Right lobe of liver (tissue), 6 donors: ENCODE measurements around the gene ITGA7. TPM values are rescaled to one million over a fixed set of nuclear protein-coding genes. Genes with fewer than 3 reads are reported as not detected.
A peak's percentile ranks its signal among the peaks of the same experiment; 100 is the strongest.

ENCODE experiments used
- ATAC-seq, 4 donors: fragments of 200-7000 bp; cut with Tn5 transposase; one replicate each; pipeline ENCODE4 v1.9.1; 2020; ENCODE audit warnings: mild to moderate bottlenecking in 4 of 4, moderate library complexity in 4 of 4
- DNase-seq, 3 donors: peaks; one replicate each; pipeline ENCODE4 v3.0.0-alpha.2; 2020
- H3K27ac ChIP-seq, 3 donors: fragments of 200-600 bp; one replicate each; pipeline ENCODE4 v1.8.0; 2022
- H3K27me3 ChIP-seq, 2 donors: fragments of 200-600 bp; one replicate each; pipeline ENCODE4 v1.8.0; 2022
- H3K36me3 ChIP-seq, 4 donors: fragments of 200-600 bp; sonication (generic) in 1 of 4; one replicate each; pipeline versions ENCODE4 v1.5.1 to v1.8.0; 2017 to 2022; ENCODE audit warnings: control low read depth in 1 of 4
- H3K4me1 ChIP-seq, 4 donors: fragments of 200-600 bp; sonication (generic) in 1 of 4; one replicate each; pipeline versions ENCODE4 v1.5.1 to v1.8.0; 2017 to 2022; ENCODE audit warnings: control low read depth in 1 of 4
- H3K4me3 ChIP-seq, 3 donors: fragments of 200-600 bp; one replicate each; pipeline ENCODE4 v1.8.0; 2022
- H3K9me3 ChIP-seq, 4 donors: fragments of 200-600 bp; sonication (generic) in 1 of 4; one replicate each; pipeline versions ENCODE4 v1.5.1 to v1.8.0; 2017 to 2022; ENCODE audit warnings: control low read depth in 1 of 4
- CTCF ChIP-seq, 4 donors: fragments of 200-600 bp in 3 of 4; fragments of 450-650 bp in 1 of 4; IDR thresholded peaks; one replicate each; pipeline versions ENCODE4 v1.5.1 to v1.8.0; 2016 to 2022; ENCODE audit warnings: antibody characterized with exemption in 4 of 4, mild to moderate bottlenecking in 2 of 4
- POLR2A ChIP-seq: fragments of 450-650 bp; IDR thresholded peaks from one replicate; pipeline ENCODE4 v1.6.1; 2017; ENCODE audit warnings: antibody characterized with exemption, mild to moderate bottlenecking
- WGBS: methylation state at CpG from one replicate; pipeline ENCODE4 v1.1.6; 2018; ENCODE audit warnings: low coverage, low lambda C conversion rate; ENCODE audit not compliant: insufficient coverage; ENCODE audit errors: missing lambda C conversion rate; 5-methylcytosine and 5-hydroxymethylcytosine counted together
- intact Hi-C, 2 donors: fragments of 100-400 bp; cut with DNase I; formaldehyde crosslinking; loops; one replicate each; pipeline versions ENCODE4 v1.11.2 to v1.14.1; 2022
- total RNA-seq, 6 experiments: library from RNA; depleted of rRNA in 2 of 6; stranded (reverse); fragments of >200 nt in 2 of 6; fragmentation: NEBNext Ultra II Directional in 3 of 6; extraction: Animal tissue kit (Norgen Biotek cat#: 25700) in 3 of 6; gene quantifications; one replicate each; pipeline versions ENCODE4 v1.1.0 to v1.2.4, GENCODE V29; 2016 to 2023
- donor health status: DM: no; HTN: yes; CAD: no.
- donor health status: DM: no; HTN: no; CAD: no.
- donor health status: DM: no; HTN: no; CAD: no.
- donor health status: DM: no; HTN: yes; CAD: no.
- donor health status: DM: no; HTN: yes; CAD: no.

ITGA7 gene
- total RNA-seq, 6 experiments from 2014 or later = 3.1 to 20.1 (median 8.3) TPM

- 88% methylated on average over 2 of the region's 7 CpGs for WGBS
- H3K4me3 ChIP-seq = peak overlapping the region in 1 of 3 donors; percentile 71
- intact Hi-C loops = loop anchor here in 1 of 2 donors (5.0 kb wide), 1 partner anchor 39 kb away; the partner anchor contains the start of gene RDH5
- DNase-seq = peak in 1 of 3 donors; percentile 11
- no peaks in the 10 kb centered on the region for H3K9me3 ChIP-seq
- H3K36me3 ChIP-seq = peaks cover 0 to 13% (median 0%) of the 10 kb centered on the region in 4 donors
- TF ChIP-seq POLR2A (no peak), CTCF (IDR thresholded peaks at IDR 0.05) (no peak)
- no peaks in the 10 kb centered on the region for H3K27me3 ChIP-seq
- no peak overlapping the region for H3K27ac ChIP-seq
- no peak for ATAC-seq
- peaks cover 0 to 7% (median 0%) of the 10 kb centered on the region in 4 donors for H3K4me1 ChIP-seq
These were observed 24.0 kb downstream of the ITGA7 start for GRCh38 chr12:55683676-55684075.

GRCh38 chr12:55682087-55682796, 25.5 kb downstream of the ITGA7 start:
- H3K27me3 ChIP-seq = no peaks in the 10 kb centered on the region
- DNase-seq (peak in 1 of 3 donors; percentile 54), ATAC-seq (peak in 3 of 4 donors; percentile 12 to 27 (median 14))
- TF ChIP-seq POLR2A = no peak
- intact Hi-C loops = loop anchor here in 1 of 2 donors (5.0 kb wide), 1 partner anchor 40 kb away; the partner anchor contains the start of gene RDH5
- peaks cover 0 to 8% (median 0%) of the 10 kb centered on the region in 4 donors for H3K36me3 ChIP-seq
- 25% methylated on average over 12 of the region's 13 CpGs for WGBS
- H3K4me3 ChIP-seq = peak overlapping the region; percentile 71 to 78 (median 75)
- no peaks in the 10 kb centered on the region for H3K9me3 ChIP-seq
- H3K27ac ChIP-seq = peak overlapping the region; percentile 13 to 76 (median 20)
- peaks cover 0 to 7% (median 0%) of the 10 kb centered on the region in 4 donors for H3K4me1 ChIP-seq

GRCh38 chr12:55681142-55682077, 26.3 kb downstream of the ITGA7 start:
- peak overlapping the region; percentile 20 to 76 (median 58) for H3K27ac ChIP-seq
- intact Hi-C loops = loop anchor here in 1 of 2 donors (5.0 kb wide), 1 partner anchor 41 kb away; the partner anchor contains the start of gene RDH5
- peak overlapping the region; percentile 71 to 78 (median 75) for H3K4me3 ChIP-seq

GRCh38 chr12:55679691-55680090, 28.0 kb downstream of the ITGA7 start:
- Histone ChIP-seq H3K36me3 (no peaks in the 10 kb centered on the region), H3K9me3 (no peaks in the 10 kb centered on the region), H3K4me3 (no peak overlapping the region), H3K27me3 (no peaks in the 10 kb centered on the region), H3K4me1 (peaks cover 0 to 7% (median 0%) of the 10 kb centered on the region in 4 donors), H3K27ac (no peak overlapping the region)
- TF ChIP-seq CTCF (IDR thresholded peaks at IDR 0.05) (no peak), POLR2A (no peak)
- ATAC-seq (no peak), DNase-seq (peak in 1 of 3 donors; percentile 17)
- 87% methylated on average over 3 of the region's 5 CpGs for WGBS
- intact Hi-C loops = loop anchor here in 1 of 2 donors (5.0 kb wide), 1 partner anchor 43 kb away; the partner anchor contains the start of gene RDH5

More at GRCh38 chr12:55681142-55682077, 26.3 kb downstream of the ITGA7 start:
- ATAC-seq (peak; percentile 85 to 91 (median 89)), DNase-seq (peak; percentile 87 to 92 (median 92))
- Histone ChIP-seq H3K4me1 (peaks cover 0 to 7% (median 0%) of the 10 kb centered on the region in 4 donors), H3K27me3 (no peaks in the 10 kb centered on the region), H3K36me3 (peaks cover 0 to 8% (median 0%) of the 10 kb centered on the region in 4 donors), H3K9me3 (no peaks in the 10 kb centered on the region)
- 8% methylated on average over 15 of the region's 17 CpGs for WGBS
- TF ChIP-seq POLR2A (peak; percentile 93), CTCF (IDR thresholded peaks at IDR 0.05) (peak; percentile 20 to 50 (median 40))
